GM20000 (cell line): ENCODE data around the gene VWA3B.

Experiments
- DNase-seq: peaks from one replicate; pipeline ENCODE4 v3.0.0; 2012; ENCODE audit warnings: low spot score
- CTCF ChIP-seq: IDR thresholded peaks from 2 replicates; pipeline ENCODE4 v1.5.1; 2012; ENCODE audit warnings: mild to moderate bottlenecking, control low read depth; ENCODE audit errors: extremely low read depth, missing control alignments

The VWA3B gene

GRCh38 chr2:98324181-98324580 lies 237.2 kb downstream of the VWA3B start:
- no peak for TF ChIP-seq CTCF
- no peak for DNase-seq

GRCh38 chr2:98327776-98328175 lies 240.8 kb downstream of the VWA3B start:
- DNase-seq, result no peak
- no peak for TF ChIP-seq CTCF

GRCh38 chr2:98329549-98329948 lies 242.6 kb downstream of the VWA3B start:
- no peak for DNase-seq
- TF ChIP-seq CTCF, result no peak

GRCh38 chr2:98332989-98333388 lies 246.0 kb downstream of the VWA3B start:
- no peak for DNase-seq
- TF ChIP-seq CTCF, result no peak

GRCh38 chr2:98333922-98334321 lies 247.0 kb downstream of the VWA3B start:
- no peak for TF ChIP-seq CTCF
- no peak for DNase-seq

- no peak for TF ChIP-seq CTCF
- DNase-seq, result no peak
Observed at GRCh38 chr2:98334439-98335078, 247.6 kb downstream of the VWA3B start.

GRCh38 chr2:98335271-98335670 lies 248.3 kb downstream of the VWA3B start:
- no peak for TF ChIP-seq CTCF
- no peak for DNase-seq
